22Rv1 (cell line): ENCODE results near the gene LPCAT2.

Experiments used
- ZFX ChIP-seq: fragments of 450-650 bp; IDR thresholded peaks from 2 replicates; pipeline ENCODE4 v1.6.1; 2017; ENCODE audit warnings: antibody characterized with exemption, borderline replicate concordance
- TF ChIP-seq, protein P1 (sequence below): fragments of 450-650 bp; IDR thresholded peaks from 2 replicates; pipeline ENCODE4 v1.5.1; 2017; ENCODE audit warnings: mild to moderate bottlenecking

DNA sequence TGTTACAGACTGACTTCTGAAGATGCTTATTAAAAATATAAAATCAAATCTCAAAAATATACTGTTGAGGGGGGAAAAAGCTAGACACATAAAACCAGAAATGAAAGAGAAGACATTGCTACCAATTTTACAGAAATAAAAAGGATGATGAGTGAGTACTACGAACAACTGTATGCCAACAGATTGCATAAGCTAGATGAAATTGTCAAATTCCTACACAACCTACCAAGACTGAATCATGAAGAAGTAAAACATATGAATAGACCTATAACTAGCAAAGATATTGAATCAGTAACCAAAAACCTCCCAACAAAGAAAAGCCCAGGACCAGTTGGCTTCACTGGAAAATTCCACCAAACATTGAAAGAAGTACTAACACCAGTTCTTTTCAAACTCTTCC, 54.1 kb downstream of the LPCAT2 start:
- TF ChIP-seq, protein P1, sequence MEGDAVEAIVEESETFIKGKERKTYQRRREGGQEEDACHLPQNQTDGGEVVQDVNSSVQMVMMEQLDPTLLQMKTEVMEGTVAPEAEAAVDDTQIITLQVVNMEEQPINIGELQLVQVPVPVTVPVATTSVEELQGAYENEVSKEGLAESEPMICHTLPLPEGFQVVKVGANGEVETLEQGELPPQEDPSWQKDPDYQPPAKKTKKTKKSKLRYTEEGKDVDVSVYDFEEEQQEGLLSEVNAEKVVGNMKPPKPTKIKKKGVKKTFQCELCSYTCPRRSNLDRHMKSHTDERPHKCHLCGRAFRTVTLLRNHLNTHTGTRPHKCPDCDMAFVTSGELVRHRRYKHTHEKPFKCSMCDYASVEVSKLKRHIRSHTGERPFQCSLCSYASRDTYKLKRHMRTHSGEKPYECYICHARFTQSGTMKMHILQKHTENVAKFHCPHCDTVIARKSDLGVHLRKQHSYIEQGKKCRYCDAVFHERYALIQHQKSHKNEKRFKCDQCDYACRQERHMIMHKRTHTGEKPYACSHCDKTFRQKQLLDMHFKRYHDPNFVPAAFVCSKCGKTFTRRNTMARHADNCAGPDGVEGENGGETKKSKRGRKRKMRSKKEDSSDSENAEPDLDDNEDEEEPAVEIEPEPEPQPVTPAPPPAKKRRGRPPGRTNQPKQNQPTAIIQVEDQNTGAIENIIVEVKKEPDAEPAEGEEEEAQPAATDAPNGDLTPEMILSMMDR: no peak
- no peak for TF ChIP-seq ZFX
